ENCODE results near the gene ABTB1. TPM values are rescaled to one million over a fixed set of nuclear protein-coding genes. Genes with fewer than 3 reads are reported as not detected.

Gene ABTB1
- total RNA-seq, 5 donors from 2014 or later (not counting 1 experiment from before 2014, with no cell fraction given) = 107 to 187 (median 166) TPM

- DNase-seq (no peak), ATAC-seq (replicated peaks in 1 of 4) (no peak)
- H3K27ac Mint-ChIP-seq = no peak overlapping the region
- no peak overlapping the region for H3K4me3 Mint-ChIP-seq
- H3K36me3 ChIP-seq (ENCODE audit: control insufficient read depth in 2 of 2, extremely low read depth in 1 of 2, insufficient read depth in 1 of 2, low read length in 1 of 2) = no peaks in the 10 kb centered on the region
- 79% methylated on average over 7 of the region's 11 CpGs for WGBS (ENCODE audit: insufficient coverage)
- no peaks in the 10 kb centered on the region for H3K9me3 ChIP-seq
- no peaks in the 10 kb centered on the region for H3K27me3 Mint-ChIP-seq
- no peak overlapping the region for H3K27ac ChIP-seq (ENCODE audit: low read length)
- no peaks in the 10 kb centered on the region for H3K4me1 ChIP-seq (ENCODE audit: control insufficient read depth in 1 of 2, extremely low read depth in 1 of 2, insufficient read depth in 2 of 2, low read length in 2 of 2)
- peaks cover 0 to 9% of the 10 kb centered on the region in 2 experiments for H3K27me3 ChIP-seq (replicated peaks in 1 of 2; ENCODE audit: control insufficient read depth in 2 of 2, extremely low read depth in 1 of 2, insufficient read depth in 2 of 2, low read length in 1 of 2)
- ChIA-PET POLR2A (no interaction called here), CTCF (no interaction called here)
- H3K36me3 Mint-ChIP-seq = peaks cover 3% of the 10 kb centered on the region
- no peak overlapping the region for H3K4me3 ChIP-seq (ENCODE audit: control insufficient read depth in 1 of 2, extremely low read depth in 1 of 2, low read length in 1 of 2)
- H3K4me1 Mint-ChIP-seq = no peaks in the 10 kb centered on the region
- H3K9me3 Mint-ChIP-seq = no peaks in the 10 kb centered on the region
Observed at GRCh38 chr3:127662001-127662469, 10.7 kb upstream of the ABTB1 start.

- H3K27me3 ChIP-seq (replicated peaks in 1 of 2; ENCODE audit: control insufficient read depth in 2 of 2, extremely low read depth in 1 of 2, insufficient read depth in 2 of 2, low read length in 1 of 2) = peaks cover 0 to 9% of the 10 kb centered on the region in 2 experiments
- no peaks in the 10 kb centered on the region for H3K27me3 Mint-ChIP-seq
- H3K9me3 Mint-ChIP-seq = no peaks in the 10 kb centered on the region
- ChIA-PET CTCF (no interaction called here), POLR2A (no interaction called here)
- H3K4me1 Mint-ChIP-seq = no peaks in the 10 kb centered on the region
- 100% methylated on average over 1 of the region's 5 CpGs for WGBS (ENCODE audit: insufficient coverage)
- H3K36me3 ChIP-seq (ENCODE audit: control insufficient read depth in 2 of 2, extremely low read depth in 1 of 2, insufficient read depth in 1 of 2, low read length in 1 of 2) = no peaks in the 10 kb centered on the region
- DNase-seq (no peak), ATAC-seq (replicated peaks in 1 of 4) (no peak)
- H3K36me3 Mint-ChIP-seq = peaks cover 3% of the 10 kb centered on the region
- no peak overlapping the region for H3K27ac Mint-ChIP-seq
- H3K9me3 ChIP-seq = no peaks in the 10 kb centered on the region
- H3K27ac ChIP-seq (ENCODE audit: low read length) = no peak overlapping the region
- H3K4me3 ChIP-seq (ENCODE audit: control insufficient read depth in 1 of 2, extremely low read depth in 1 of 2, low read length in 1 of 2) = no peak overlapping the region
- H3K4me3 Mint-ChIP-seq = no peak overlapping the region
- no peaks in the 10 kb centered on the region for H3K4me1 ChIP-seq (ENCODE audit: control insufficient read depth in 1 of 2, extremely low read depth in 1 of 2, insufficient read depth in 2 of 2, low read length in 2 of 2)
Observed at GRCh38 chr3:127663151-127663550, 9.6 kb upstream of the ABTB1 start.

GRCh38 chr3:127665165-127665564, 7.6 kb upstream of the ABTB1 start:
- H3K27me3 ChIP-seq (replicated peaks in 1 of 2; ENCODE audit: control insufficient read depth in 2 of 2, extremely low read depth in 1 of 2, insufficient read depth in 2 of 2, low read length in 1 of 2) = peaks cover 0 to 9% of the 10 kb centered on the region in 2 experiments
- ChIA-PET POLR2A (no interaction called here), CTCF (no interaction called here)
- WGBS (ENCODE audit: insufficient coverage) = no CpG with 5 or more reads among the region's 2 CpGs
- H3K9me3 ChIP-seq = no peaks in the 10 kb centered on the region
- H3K36me3 ChIP-seq (ENCODE audit: control insufficient read depth in 2 of 2, extremely low read depth in 1 of 2, insufficient read depth in 1 of 2, low read length in 1 of 2) = no peaks in the 10 kb centered on the region
- Mint-ChIP-seq H3K9me3 (no peaks in the 10 kb centered on the region), H3K36me3 (peaks cover 2% of the 10 kb centered on the region), H3K4me3 (no peak overlapping the region), H3K4me1 (no peaks in the 10 kb centered on the region), H3K27me3 (no peaks in the 10 kb centered on the region), H3K27ac (no peak overlapping the region)
- no peak overlapping the region for H3K27ac ChIP-seq (ENCODE audit: low read length)
- DNase-seq (no peak), ATAC-seq (replicated peaks in 1 of 4) (no peak)
- H3K4me1 ChIP-seq (ENCODE audit: control insufficient read depth in 1 of 2, extremely low read depth in 1 of 2, insufficient read depth in 2 of 2, low read length in 2 of 2) = no peaks in the 10 kb centered on the region
- no peak overlapping the region for H3K4me3 ChIP-seq (ENCODE audit: control insufficient read depth in 1 of 2, extremely low read depth in 1 of 2, low read length in 1 of 2)

- CTCF ChIA-PET = no interaction called here
Observed at GRCh38 chr3:127665586-127665985, 7.2 kb upstream of the ABTB1 start.

GRCh38 chr3:127666676-127667075, 6.1 kb upstream of the ABTB1 start:
- Mint-ChIP-seq H3K9me3 (no peaks in the 10 kb centered on the region), H3K36me3 (no peaks in the 10 kb centered on the region), H3K4me3 (no peak overlapping the region), H3K4me1 (peaks cover 4 to 8% (median 7%) of the 10 kb centered on the region in 3 donors), H3K27ac (no peak overlapping the region), H3K27me3 (no peaks in the 10 kb centered on the region)
- H3K4me3 ChIP-seq (ENCODE audit: control insufficient read depth in 1 of 2, extremely low read depth in 1 of 2, low read length in 1 of 2) = no peak overlapping the region
- no peaks in the 10 kb centered on the region for H3K36me3 ChIP-seq (ENCODE audit: control insufficient read depth in 2 of 2, extremely low read depth in 1 of 2, insufficient read depth in 1 of 2, low read length in 1 of 2)
- ATAC-seq (replicated peaks in 1 of 4) (no peak), DNase-seq (no peak)
- ChIA-PET CTCF (interaction anchor here in 1 of 2 donors (0.6 to 0.7 kb wide), 2 partner anchors 22 to 123 kb away, joined by 3 to 6 read pairs; no protein-coding TSS in a partner anchor), POLR2A (interaction anchor here in 1 of 2 donors (0.6 kb wide), 1 partner anchor 23 kb away, joined by 4 read pairs; no protein-coding TSS in a partner anchor)
- no peak overlapping the region for H3K27ac ChIP-seq (ENCODE audit: low read length)
- H3K9me3 ChIP-seq = no peaks in the 10 kb centered on the region
- peaks cover 0 to 8% of the 10 kb centered on the region in 2 experiments for H3K4me1 ChIP-seq (ENCODE audit: control insufficient read depth in 1 of 2, extremely low read depth in 1 of 2, insufficient read depth in 2 of 2, low read length in 2 of 2)
- WGBS (ENCODE audit: insufficient coverage) = no CpG with 5 or more reads among the region's 2 CpGs
- H3K27me3 ChIP-seq (replicated peaks in 1 of 2; ENCODE audit: control insufficient read depth in 2 of 2, extremely low read depth in 1 of 2, insufficient read depth in 2 of 2, low read length in 1 of 2) = no peaks in the 10 kb centered on the region

More at GRCh38 chr3:127665586-127665985, 7.2 kb upstream of the ABTB1 start:
- DNase-seq (no peak), ATAC-seq (replicated peaks in 1 of 4) (no peak)
- Mint-ChIP-seq H3K27ac (no peak overlapping the region), H3K4me1 (no peaks in the 10 kb centered on the region), H3K36me3 (no peaks in the 10 kb centered on the region), H3K27me3 (no peaks in the 10 kb centered on the region), H3K9me3 (no peaks in the 10 kb centered on the region), H3K4me3 (no peak overlapping the region)
- no peaks in the 10 kb centered on the region for H3K4me1 ChIP-seq (ENCODE audit: control insufficient read depth in 1 of 2, extremely low read depth in 1 of 2, insufficient read depth in 2 of 2, low read length in 2 of 2)
- WGBS (ENCODE audit: insufficient coverage) = 100% methylated on average over 2 of the region's 3 CpGs
- POLR2A ChIA-PET = no interaction called here
- peaks cover 0 to 6% of the 10 kb centered on the region in 2 experiments for H3K27me3 ChIP-seq (replicated peaks in 1 of 2; ENCODE audit: control insufficient read depth in 2 of 2, extremely low read depth in 1 of 2, insufficient read depth in 2 of 2, low read length in 1 of 2)
- no peak overlapping the region for H3K4me3 ChIP-seq (ENCODE audit: control insufficient read depth in 1 of 2, extremely low read depth in 1 of 2, low read length in 1 of 2)
- H3K36me3 ChIP-seq (ENCODE audit: control insufficient read depth in 2 of 2, extremely low read depth in 1 of 2, insufficient read depth in 1 of 2, low read length in 1 of 2) = no peaks in the 10 kb centered on the region
- no peaks in the 10 kb centered on the region for H3K9me3 ChIP-seq
- no peak overlapping the region for H3K27ac ChIP-seq (ENCODE audit: low read length)

- Histone ChIP-seq H3K4me3 (ENCODE audit: control insufficient read depth in 1 of 2, extremely low read depth in 1 of 2, low read length in 1 of 2) (no peak overlapping the region), H3K27ac (ENCODE audit: low read length) (no peak overlapping the region), H3K9me3 (no peaks in the 10 kb centered on the region), H3K4me1 (ENCODE audit: control insufficient read depth in 1 of 2, extremely low read depth in 1 of 2, insufficient read depth in 2 of 2, low read length in 2 of 2) (peaks cover 0 to 13% of the 10 kb centered on the region in 2 experiments), H3K36me3 (ENCODE audit: control insufficient read depth in 2 of 2, extremely low read depth in 1 of 2, insufficient read depth in 1 of 2, low read length in 1 of 2) (no peaks in the 10 kb centered on the region), H3K27me3 (replicated peaks in 1 of 2; ENCODE audit: control insufficient read depth in 2 of 2, extremely low read depth in 1 of 2, insufficient read depth in 2 of 2, low read length in 1 of 2) (no peaks in the 10 kb centered on the region)
- CTCF ChIA-PET = no interaction called here
- DNase-seq (peak in 1 of 35 experiments; percentile 2), ATAC-seq (replicated peaks in 1 of 4) (no peak)
- Mint-ChIP-seq H3K4me3 (no peak overlapping the region), H3K4me1 (peaks cover 7 to 12% (median 9%) of the 10 kb centered on the region in 3 donors), H3K9me3 (no peaks in the 10 kb centered on the region), H3K27ac (no peak overlapping the region), H3K36me3 (no peaks in the 10 kb centered on the region), H3K27me3 (no peaks in the 10 kb centered on the region)
- 88% methylated on average over 5 of the region's 6 CpGs for WGBS (ENCODE audit: insufficient coverage)
- POLR2A ChIA-PET = no interaction called here
Observed at GRCh38 chr3:127667119-127667681, 5.6 kb upstream of the ABTB1 start.

All from T-cell (primary cell).